Spleen (tissue), 11 donors: ENCODE measurements around the gene KCNAB1. TPM values are rescaled to one million over a fixed set of nuclear protein-coding genes. Genes with fewer than 3 reads are reported as not detected.

Experiments used
- DNase-seq: peaks from one replicate; pipeline ENCODE4 v3.0.0-alpha.2; 2020
- H3K27ac ChIP-seq, 8 donors: fragments of 200-600 bp; sonication (generic) in 7 of 8; 1 replicate in 4 of 8; 2 replicates in 4 of 8; pipeline versions ENCODE4 v1.5.0 to v1.8.0; 2016 to 2021; ENCODE audit warnings: inconsistent platforms in 4 of 8, mild to moderate bottlenecking in 4 of 8, moderate library complexity in 1 of 8
- H3K27me3 ChIP-seq, 7 donors: fragments of 200-600 bp; sonication (generic) in 6 of 7; replicated peaks in 1 of 7; 1 replicate in 4 of 7; 2 replicates in 3 of 7; pipeline versions ENCODE4 v1.5.0 to v1.8.0; 2016 to 2021; ENCODE audit warnings: inconsistent platforms in 3 of 7, mild to moderate bottlenecking in 1 of 7
- H3K36me3 ChIP-seq, 6 donors: fragments of 200-600 bp; sonication (generic) in 5 of 6; 1 replicate in 4 of 6; 2 replicates in 2 of 6; pipeline versions ENCODE4 v1.5.0 to v1.8.0; 2016 to 2021; ENCODE audit warnings: inconsistent platforms in 2 of 6
- H3K4me1 ChIP-seq, 6 donors: fragments of 200-600 bp; sonication (generic) in 5 of 6; 1 replicate in 3 of 6; 2 replicates in 3 of 6; pipeline versions ENCODE4 v1.5.0 to v1.8.0; 2016 to 2021; ENCODE audit warnings: inconsistent platforms in 3 of 6
- H3K4me3 ChIP-seq, 8 donors: fragments of 200-600 bp; sonication (generic) in 7 of 8; 1 replicate in 4 of 8; 2 replicates in 4 of 8; pipeline versions ENCODE4 v1.5.0 to v1.8.0; 2016 to 2021; ENCODE audit warnings: inconsistent platforms in 4 of 8, mild to moderate bottlenecking in 4 of 8, moderate library complexity in 2 of 8
- H3K9me3 ChIP-seq, 8 donors: fragments of 200-600 bp; sonication (generic) in 7 of 8; 1 replicate in 4 of 8; 2 replicates in 4 of 8; pipeline versions ENCODE4 v1.5.0 to v1.8.0; 2016 to 2021; ENCODE audit warnings: inconsistent platforms in 4 of 8
- POLR2A ChIP-seq, 3 donors: fragments of 450-650 bp; IDR thresholded peaks; one replicate each; pipeline ENCODE4 v1.5.1; 2017; ENCODE audit warnings: antibody characterized with exemption in 3 of 3, mild to moderate bottlenecking in 1 of 3
- POLR2AphosphoS5 ChIP-seq, 3 donors: sonication (generic); formaldehyde crosslinking; IDR thresholded peaks; one replicate each; pipeline ENCODE4 v1.5.1; 2017; ENCODE audit warnings: antibody characterized with exemption in 3 of 3
- WGBS, 5 donors: extraction: QIAGEN DNeasy Blood & Tissue Kit in 3 of 5; methylation state at CpG; one replicate each; pipeline versions ENCODE4 v1.1.5 to v1.1.7; 2013 to 2018; 5-methylcytosine and 5-hydroxymethylcytosine counted together
- intact Hi-C: fragments of 100-400 bp; cut with DNase I; formaldehyde crosslinking; loops from one replicate; pipeline ENCODE4 v1.15.0; 2023; ENCODE audit warnings: low total_unique reads
- polyA plus RNA-seq, 3 donors: library from polyadenylated mRNA; stranded (reverse); fragments of 200-250 nt; gene quantifications; one replicate each; pipeline ENCODE4 v1.2.1, GENCODE V29; 2013
- total RNA-seq, 7 donors: library from RNA; depleted of rRNA in 3 of 7; stranded (reverse); fragments of >200 nt in 3 of 7; fragmentation: NEBNext Ultra II Directional in 4 of 7; extraction: Animal tissue kit (Norgen Biotek cat#: 25700) in 4 of 7; gene quantifications; one replicate each; pipeline versions ENCODE4 v1.1.0 to v1.2.1, GENCODE V29; 2016 to 2021
- TF ChIP-seq, protein P1 (sequence below), 11 experiments: fragments of 200-600 bp in 7 of 11; fragments of 450-650 bp in 4 of 11; sonication (generic) in 4 of 11; IDR thresholded peaks in 8 of 11; conservative IDR thresholded peaks in 3 of 11; 1 replicate in 7 of 11; 2 replicates in 4 of 11; pipeline versions ENCODE4 v1.4.0 to v1.8.0; 2016 to 2021; ENCODE audit warnings: antibody characterized with exemption in 11 of 11, inconsistent platforms in 4 of 11, mild to moderate bottlenecking in 1 of 11
- donor health status: healthy with polysubstance abuse.
- donor health status: DM: no; HTN: no; CAD: no; lungs with moderate emphysema.
- donor health status: DM: no; HTN: no; CAD: no.
- donor health status: Bipolar disorder and iron deficiency.
- donor health status: healthy.
- donor health status: DM: no; HTN: no; CAD: no.
- donor health status: DM: yes; HTN: yes; CAD: no.

KCNAB1 gene
- total and polyA plus RNA-seq, 10 donors = 0.59 to 10.5 (median 6.3) TPM

DNA sequence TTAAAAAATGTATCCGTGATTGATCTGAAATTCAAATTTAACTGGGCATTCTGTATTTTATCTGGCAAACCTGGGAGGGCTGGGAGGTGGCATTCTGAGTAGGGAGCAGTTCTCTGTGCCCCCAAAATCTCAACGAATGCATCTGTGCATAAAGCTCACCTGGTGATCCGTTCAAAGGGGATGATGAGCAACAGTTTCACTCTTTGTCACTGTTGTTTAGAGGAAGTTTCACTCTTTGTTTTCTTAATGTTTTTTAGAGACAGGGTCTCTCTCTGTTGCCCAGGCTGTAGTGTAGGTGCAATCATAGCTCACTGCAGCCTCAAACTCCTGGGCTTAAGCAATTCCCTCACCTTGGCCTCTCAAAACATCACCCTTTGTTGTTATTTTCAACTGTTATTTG lies 247.8 kb downstream of the KCNAB1 start:
- H3K27ac ChIP-seq = no peak overlapping the region
- H3K4me1 ChIP-seq = no peaks in the 10 kb centered on the region
- no peaks in the 10 kb centered on the region for H3K36me3 ChIP-seq
- TF ChIP-seq, protein P1, sequence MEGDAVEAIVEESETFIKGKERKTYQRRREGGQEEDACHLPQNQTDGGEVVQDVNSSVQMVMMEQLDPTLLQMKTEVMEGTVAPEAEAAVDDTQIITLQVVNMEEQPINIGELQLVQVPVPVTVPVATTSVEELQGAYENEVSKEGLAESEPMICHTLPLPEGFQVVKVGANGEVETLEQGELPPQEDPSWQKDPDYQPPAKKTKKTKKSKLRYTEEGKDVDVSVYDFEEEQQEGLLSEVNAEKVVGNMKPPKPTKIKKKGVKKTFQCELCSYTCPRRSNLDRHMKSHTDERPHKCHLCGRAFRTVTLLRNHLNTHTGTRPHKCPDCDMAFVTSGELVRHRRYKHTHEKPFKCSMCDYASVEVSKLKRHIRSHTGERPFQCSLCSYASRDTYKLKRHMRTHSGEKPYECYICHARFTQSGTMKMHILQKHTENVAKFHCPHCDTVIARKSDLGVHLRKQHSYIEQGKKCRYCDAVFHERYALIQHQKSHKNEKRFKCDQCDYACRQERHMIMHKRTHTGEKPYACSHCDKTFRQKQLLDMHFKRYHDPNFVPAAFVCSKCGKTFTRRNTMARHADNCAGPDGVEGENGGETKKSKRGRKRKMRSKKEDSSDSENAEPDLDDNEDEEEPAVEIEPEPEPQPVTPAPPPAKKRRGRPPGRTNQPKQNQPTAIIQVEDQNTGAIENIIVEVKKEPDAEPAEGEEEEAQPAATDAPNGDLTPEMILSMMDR (IDR thresholded peaks at IDR 0.05 in 8 of 11, conservative IDR thresholded peaks at IDR 0.05 in 3 of 11) = no peak
- TF ChIP-seq POLR2AphosphoS5 (IDR thresholded peaks at IDR 0.05) = no peak
- TF ChIP-seq POLR2A (IDR thresholded peaks at IDR 0.05) = no peak
- H3K4me3 ChIP-seq = no peak overlapping the region
- DNase-seq = no peak
- H3K27me3 ChIP-seq = peaks cover 0 to 9% (median 0%) of the 10 kb centered on the region in 7 donors
- intact Hi-C loops = no loop called here
- 46 to 81% (median 71%) methylated on average over 3 of the region's 3 CpGs for WGBS, 5 donors
- H3K9me3 ChIP-seq = no peaks in the 10 kb centered on the region

DNA sequence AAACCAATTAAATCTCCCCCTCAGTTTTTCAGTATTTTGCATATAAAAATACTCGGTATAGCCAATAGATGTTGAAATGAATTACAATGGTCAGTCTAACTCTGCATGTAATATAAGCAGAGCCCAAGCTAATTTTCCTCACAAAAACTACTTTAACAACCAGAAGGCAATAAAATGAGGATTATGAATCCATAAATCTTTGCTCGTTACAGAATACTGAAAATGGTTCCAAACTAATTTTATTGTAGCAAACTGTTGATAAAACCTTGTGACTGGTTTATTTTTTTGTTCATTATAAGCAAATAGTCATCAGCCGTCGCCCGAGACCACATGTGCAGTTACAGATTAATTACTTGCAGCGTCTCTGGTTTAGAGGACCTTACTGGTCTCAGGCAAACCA lies 251.3 kb downstream of the KCNAB1 start:
- H3K4me1 ChIP-seq = no peaks in the 10 kb centered on the region
- no peaks in the 10 kb centered on the region for H3K36me3 ChIP-seq
- no peak overlapping the region for H3K27ac ChIP-seq
- no peak for DNase-seq
- H3K4me3 ChIP-seq = no peak overlapping the region
- intact Hi-C loops = no loop called here
- no peak for TF ChIP-seq POLR2A (IDR thresholded peaks at IDR 0.05)
- TF ChIP-seq POLR2AphosphoS5 (IDR thresholded peaks at IDR 0.05) = no peak
- TF ChIP-seq, protein P1 (IDR thresholded peaks at IDR 0.05 in 8 of 11, conservative IDR thresholded peaks at IDR 0.05 in 3 of 11) = no peak
- no peaks in the 10 kb centered on the region for H3K27me3 ChIP-seq
- WGBS, 5 donors = 91 to 97% (median 93%) methylated on average over 6 of the region's 6 CpGs
- no peaks in the 10 kb centered on the region for H3K9me3 ChIP-seq

DNA sequence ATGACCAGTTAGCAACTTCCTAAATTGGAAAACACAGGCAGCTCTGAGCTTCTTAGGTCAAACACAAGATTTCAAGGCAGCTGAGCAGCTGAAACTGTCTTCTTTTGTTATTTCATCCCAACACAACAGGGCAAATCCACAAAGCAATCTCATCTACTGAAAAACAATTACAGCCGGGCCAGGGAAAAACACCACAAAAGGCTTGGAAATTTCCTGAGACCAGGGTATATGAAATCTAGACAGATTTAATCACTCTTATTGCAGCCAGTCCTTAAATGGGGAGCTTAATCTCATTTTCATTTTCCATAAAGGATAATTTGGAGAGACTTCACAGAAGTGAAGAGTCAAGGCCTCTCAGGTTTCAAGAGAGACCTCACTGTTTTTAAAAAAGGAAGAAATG lies 252.7 kb downstream of the KCNAB1 start:
- H3K9me3 ChIP-seq = no peaks in the 10 kb centered on the region
- intact Hi-C loops = no loop called here
- no peak for DNase-seq
- no peaks in the 10 kb centered on the region for H3K4me1 ChIP-seq
- 82 to 91% (median 87%) methylated on average over 1 of the region's 1 CpG for WGBS, 5 donors
- H3K27me3 ChIP-seq = no peaks in the 10 kb centered on the region
- no peak for TF ChIP-seq POLR2A (IDR thresholded peaks at IDR 0.05)
- TF ChIP-seq, protein P1 (IDR thresholded peaks at IDR 0.05 in 8 of 11, conservative IDR thresholded peaks at IDR 0.05 in 3 of 11) = no peak
- no peak for TF ChIP-seq POLR2AphosphoS5 (IDR thresholded peaks at IDR 0.05)
- no peak overlapping the region for H3K4me3 ChIP-seq
- H3K36me3 ChIP-seq = no peaks in the 10 kb centered on the region
- no peak overlapping the region for H3K27ac ChIP-seq

DNA sequence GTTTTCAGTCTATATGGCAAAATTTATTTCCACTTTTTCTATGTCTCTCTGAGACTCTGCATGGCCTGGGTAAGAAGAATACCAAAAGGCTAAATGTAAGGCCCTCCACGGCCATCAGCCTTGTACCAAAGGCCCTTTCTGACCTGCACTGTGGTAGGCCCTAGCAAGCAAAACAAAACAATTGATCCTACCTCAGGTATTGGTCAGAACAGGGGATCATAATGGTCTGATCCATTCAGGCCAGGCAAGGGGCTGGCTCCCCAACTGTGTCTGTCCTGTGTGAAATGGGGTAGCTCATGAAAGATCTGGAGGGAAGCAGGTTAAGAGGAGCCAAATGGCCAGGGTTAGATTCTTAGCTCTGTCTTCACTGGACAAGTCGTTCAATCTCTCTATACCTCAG lies 253.3 kb downstream of the KCNAB1 start:
- intact Hi-C loops = no loop called here
- H3K4me3 ChIP-seq = no peak overlapping the region
- DNase-seq = no peak
- TF ChIP-seq, protein P1 (IDR thresholded peaks at IDR 0.05 in 8 of 11, conservative IDR thresholded peaks at IDR 0.05 in 3 of 11) = no peak
- TF ChIP-seq POLR2A (IDR thresholded peaks at IDR 0.05) (no peak), POLR2AphosphoS5 (IDR thresholded peaks at IDR 0.05) (no peak)
- no peaks in the 10 kb centered on the region for H3K9me3 ChIP-seq
- H3K27ac ChIP-seq = no peak overlapping the region
- WGBS, 5 donors = 69 to 87% (median 82%) methylated on average over 2 of the region's 2 CpGs
- no peaks in the 10 kb centered on the region for H3K4me1 ChIP-seq
- no peaks in the 10 kb centered on the region for H3K36me3 ChIP-seq
- no peaks in the 10 kb centered on the region for H3K27me3 ChIP-seq
